Inflammatory macrophage (primary cell): ENCODE measurements around the gene GGTA1.
"Not testable (repeated sequence)": the region's sequence is repeated elsewhere in the genome, so short reads cannot be mapped to it uniquely, and the experiment has no call there.

Experiments
- DNase-seq, 2 donors: peaks; one replicate each; pipeline ENCODE4 v3.0.0-alpha.2; 2020 to 2022

The GGTA1 gene

DNA sequence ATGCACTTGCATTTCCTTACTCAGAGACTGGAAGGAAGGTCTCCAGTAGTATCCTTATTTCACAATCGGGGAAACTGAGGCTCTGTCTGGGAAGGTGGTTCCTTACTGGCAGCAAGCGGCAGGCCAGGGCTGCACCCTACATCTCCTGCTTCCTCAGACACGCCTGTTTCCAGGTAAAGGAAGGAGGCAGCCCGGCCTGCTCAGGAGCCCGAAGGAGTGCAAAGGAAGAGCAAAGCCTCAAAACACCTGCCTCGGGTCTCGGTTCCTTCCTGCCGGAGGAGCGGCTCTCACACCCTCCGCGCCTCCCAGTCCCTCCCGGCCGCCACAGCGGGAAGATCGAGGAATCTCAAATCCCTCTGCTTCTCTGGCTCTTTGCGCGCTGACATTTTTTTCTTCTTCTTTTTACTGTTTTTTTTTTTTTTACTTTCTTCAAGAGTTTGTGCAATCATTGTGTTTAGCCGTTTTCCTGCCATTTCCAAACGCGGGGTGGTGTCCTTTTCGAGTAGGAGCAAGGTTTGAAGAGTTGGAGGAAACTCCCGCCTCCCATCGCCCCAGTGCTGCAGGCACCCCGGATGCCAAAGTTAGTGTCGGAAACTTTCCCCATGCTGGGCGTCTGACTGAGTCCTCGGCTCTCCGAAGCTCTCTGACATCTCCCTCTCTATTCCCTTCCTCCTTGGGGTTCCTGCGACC is 1.0 kb downstream of the GGTA1 start:
- DNase-seq = peak; percentile 72 to 84

DNA sequence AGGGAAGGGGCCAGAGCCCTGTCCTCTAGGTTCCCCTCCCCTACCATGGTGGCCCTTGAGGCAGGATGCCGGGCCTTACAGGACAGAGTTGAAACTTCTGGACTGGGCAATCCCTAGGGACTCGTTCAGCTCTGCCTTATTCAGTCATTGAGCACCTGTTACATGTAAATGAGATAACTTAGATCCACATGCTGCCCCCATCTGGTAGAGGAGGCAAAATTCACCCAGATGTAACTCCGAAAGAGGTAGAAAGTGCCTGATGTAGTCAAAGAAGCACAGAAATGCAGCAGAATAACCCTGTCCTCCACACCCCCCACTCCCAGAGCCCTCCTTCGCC is 1.5 kb downstream of the GGTA1 start:
- peak; percentile 74 to 82 for DNase-seq

DNA sequence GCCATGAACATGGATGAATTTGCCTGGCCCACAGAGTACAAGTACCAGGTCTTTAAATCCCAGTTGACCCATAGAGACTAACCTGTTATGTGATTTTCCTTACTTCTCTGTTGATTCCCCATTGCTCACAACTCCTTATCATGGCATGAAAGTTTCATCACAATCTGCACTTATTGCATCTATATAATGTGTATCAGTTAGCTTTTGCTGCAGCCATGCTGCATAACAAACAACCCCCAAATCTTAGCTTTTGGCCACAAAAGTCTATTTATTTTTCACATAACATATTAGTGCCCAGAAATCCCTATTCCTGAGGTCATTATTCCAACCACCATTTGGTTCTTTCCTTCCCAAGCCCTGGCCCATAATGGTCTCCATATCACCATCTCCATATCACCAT is 3.7 kb downstream of the GGTA1 start:
- no peak for DNase-seq

DNA sequence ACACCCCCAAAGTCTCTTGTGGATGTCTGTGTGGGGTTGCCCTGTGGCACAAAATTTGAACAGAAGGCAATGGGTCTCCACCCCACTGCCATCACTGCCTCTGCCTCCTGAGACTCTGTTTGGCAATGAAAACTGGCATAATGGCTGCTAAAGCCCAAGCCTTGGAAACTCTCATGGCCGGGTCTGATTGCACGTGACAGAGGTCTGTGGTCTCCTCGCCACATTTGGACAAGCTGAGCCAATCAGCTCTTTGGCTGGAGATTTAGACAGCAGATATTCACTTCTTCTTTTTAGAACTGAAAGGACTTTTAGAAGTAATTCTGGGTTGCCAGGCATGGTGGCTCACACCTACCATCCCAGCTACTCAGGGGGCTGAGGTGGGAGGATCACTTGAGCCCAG is 5.5 kb downstream of the GGTA1 start:
- DNase-seq = peak; percentile 53 to 72

DNA sequence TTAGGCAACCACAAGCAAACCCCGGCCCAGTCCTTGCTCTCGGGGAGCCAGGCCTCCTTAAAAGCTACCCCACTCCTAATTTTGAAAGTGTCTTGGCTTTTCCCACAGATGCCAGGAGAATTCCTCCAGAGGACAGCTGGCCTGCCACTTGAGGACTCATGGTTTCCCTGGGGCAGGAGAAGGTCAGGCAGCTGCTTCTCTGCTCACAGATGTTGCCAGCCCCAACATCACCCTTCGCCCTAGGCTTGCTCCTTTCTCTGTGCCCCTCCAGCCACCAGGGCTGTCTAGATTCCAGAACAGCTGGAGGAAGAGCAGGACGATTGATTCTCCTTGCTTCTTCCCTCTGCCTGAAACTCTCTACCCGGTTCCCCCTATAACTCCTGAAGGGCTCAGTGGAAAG is 8.5 kb downstream of the GGTA1 start:
- no peak for DNase-seq

DNA sequence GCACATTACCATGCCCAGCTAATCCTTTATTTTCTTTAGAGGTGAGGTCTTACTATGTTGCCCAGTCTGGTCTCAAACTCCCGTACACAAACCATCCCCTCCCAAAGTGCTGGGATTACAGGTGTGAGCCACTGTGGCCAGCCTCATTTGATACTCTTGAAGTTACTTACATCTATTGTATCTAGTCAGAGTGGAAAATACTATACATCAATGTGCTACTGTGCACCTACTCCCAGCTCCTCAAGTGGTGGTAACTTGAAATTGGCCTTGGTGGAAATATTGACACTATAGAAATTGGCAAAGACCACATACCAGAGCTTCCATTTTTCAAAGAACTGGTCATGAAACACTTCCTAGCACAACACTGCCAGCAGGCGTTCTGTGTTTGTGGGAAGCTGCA is 10.3 kb downstream of the GGTA1 start:
- DNase-seq = no peak

DNA sequence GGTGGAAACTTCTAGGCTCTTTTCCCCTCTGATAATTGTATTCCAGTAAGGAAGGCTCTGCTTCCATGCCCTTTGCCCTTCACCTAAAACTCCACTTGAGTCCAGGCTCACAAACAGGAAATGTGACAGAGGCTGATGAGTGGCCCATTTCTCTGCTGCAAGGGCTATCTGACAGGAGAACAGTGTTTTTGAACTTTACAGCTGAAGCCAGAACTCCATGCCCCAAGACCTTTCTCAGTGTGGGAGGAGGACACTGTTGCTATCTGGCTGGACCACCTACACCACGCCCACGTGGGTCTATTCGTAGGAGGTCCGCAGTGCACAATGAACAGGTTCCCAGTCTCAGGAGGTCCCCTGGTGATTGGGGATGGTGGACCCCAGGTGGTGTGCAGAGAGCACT is 13.6 kb downstream of the GGTA1 start:
- peak; percentile 68 to 76 for DNase-seq

DNA sequence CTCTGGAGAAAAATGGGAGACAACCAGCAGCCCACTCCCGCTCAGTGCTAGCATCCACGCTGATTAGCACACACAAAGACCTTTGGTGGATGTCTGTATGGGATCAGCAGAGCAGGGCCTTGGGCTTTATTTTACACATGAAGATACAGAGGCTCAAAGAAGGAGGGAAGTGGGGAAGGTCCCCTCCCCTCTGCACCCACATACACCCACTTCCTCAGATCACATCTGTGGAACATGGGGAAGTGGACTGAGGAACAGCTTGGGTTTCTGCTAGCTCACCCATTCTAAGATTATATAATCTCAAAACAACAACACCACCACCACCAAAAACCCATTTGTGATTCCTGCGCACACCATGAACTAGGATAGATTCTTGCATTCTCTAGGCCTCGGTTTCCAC is 14.0 kb downstream of the GGTA1 start:
- peak; percentile 88 to 89 for DNase-seq

DNA sequence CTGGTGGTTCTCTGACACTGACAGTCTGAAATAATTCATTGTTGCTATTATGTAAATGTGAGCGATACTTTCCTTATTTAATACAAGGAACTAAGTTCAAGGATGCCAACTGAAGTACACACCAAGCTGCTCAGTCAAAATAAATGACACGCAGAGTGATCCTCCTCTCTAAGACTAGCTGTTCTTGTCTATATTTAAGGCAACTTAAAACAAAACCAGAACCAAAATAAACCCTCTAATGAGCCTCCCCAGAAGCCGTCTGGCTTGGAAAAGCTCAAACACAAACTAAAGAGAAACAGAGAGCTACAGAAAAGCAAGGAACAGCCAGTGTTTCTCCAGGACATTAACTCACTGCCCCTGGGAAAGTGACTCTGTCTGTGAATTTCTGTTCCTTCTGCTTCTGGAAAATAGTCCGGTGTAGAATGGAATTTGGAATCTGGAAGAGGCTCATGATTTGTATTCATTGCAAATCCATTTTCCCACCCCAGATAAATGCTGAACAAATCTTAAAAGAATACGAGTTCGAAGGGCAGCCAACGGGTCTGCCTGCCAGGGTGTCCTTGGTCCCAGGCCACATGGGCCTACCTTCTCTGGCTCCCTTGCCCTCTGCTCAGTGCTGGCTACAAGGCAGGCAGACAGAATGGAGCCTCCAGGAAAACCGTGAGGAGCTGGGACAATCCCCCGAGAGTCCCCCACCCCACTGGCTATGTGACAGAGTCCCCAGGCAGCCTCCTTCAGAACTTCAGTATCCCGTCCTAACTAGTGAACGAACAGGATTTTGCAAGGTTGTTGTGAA is 14.8 kb downstream of the GGTA1 start:
- no peak for DNase-seq

DNA sequence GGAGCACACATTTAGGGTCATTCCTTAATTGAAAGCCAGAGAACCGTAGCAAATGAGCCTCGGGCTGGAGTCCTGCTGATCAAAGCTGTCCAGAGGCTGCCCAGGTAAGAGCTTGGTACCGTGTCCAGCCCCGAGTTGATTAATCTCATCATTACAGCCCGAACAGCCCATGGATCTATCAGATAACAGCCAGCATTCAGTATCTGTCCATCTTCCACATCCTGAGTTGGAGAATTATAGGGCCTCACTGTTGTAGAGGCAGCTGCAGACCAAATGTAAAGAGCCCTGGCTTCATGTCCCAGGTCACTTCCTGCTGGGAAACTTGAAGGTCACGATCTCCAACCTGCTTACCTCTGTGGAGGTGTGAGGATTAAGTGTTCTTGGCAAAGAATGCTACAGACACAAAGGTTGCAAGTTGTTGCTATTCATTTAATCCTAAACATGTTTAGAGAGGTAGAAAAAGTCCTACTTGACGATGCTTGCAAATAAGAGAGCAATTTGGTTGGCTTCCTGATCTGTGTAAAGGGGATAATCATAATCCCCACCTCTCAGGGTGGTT is 16.1 kb downstream of the GGTA1 start:
- no peak for DNase-seq

DNA sequence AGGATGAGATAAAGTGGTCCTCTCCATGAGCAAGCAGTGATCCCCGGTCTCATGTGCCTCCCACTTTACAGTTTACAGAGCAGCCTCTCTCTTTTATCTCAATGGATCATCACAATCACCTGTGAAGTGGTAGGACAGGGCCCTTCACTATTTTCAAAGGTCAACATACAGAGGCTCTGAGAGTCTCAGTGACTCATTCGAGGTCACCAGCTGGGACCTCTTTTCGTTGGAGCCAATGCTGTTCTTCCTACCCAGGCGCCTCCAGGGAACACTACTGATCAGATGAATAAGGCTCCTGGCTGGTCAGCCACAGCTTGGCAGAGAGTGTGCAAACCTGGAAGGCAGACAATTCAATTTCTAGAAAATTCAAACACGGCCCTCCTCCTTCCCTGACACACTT is 16.6 kb downstream of the GGTA1 start:
- no peak for DNase-seq

DNA sequence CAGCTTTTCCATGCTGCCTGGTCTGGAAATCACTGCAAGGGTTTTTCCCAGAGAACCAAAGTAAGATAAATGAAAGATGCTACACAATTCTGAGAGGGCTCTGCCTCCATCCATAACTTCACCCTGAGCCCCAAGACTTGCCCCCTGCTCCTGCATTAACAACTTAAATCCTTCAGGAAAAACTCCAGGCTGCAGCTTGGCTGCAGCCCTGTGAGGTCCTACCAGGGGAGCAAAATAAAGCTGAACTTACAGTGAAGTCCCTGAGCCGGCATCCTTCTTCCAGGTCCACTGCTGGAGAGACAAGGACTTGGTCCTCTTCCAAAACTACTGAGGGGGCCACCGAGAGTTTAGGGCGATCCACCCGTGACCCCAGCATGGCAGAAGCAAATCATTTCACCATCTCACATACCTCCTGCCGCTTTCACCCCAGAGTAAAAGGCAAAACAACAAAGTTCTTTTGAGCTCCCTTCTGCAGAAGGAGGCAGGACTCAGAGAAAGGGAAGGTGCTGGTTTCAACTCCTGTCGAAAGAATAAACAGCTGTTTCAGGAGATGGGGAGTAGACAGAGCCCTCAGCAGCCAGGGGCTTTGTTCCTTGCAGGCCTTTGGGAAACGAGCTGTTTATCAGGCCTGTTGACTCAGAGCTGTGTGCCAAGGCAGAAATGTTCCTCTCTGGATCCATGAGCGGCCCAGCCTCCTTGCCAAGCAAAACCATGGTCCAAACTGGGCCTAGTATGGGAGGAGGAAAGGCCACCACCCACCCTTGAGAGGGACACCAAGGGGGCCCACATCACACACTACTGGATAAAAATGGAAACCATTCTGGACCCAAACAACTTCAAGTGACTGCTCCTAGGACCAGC is 20.6 kb downstream of the GGTA1 start:
- DNase-seq = no peak

DNA sequence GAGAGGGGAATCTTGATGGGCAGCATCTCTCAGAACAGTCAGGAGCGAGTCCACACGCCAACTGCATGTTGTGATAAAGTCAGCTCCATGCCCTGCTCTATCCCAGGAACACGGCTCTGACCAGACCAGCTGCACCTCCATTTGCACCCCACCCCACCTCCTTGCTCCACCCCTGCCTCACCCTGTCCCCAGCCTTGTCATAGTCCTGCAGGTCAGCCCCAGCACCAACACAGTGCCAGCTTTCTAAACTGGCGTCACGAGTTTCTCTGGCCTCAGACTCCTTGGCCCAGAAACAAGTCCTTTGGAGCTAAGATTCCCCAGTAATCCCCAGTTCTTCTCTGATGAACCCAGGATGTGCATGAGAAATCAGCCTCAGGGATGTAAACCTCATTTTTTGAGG is 23.5 kb downstream of the GGTA1 start:
- no peak for DNase-seq

DNA sequence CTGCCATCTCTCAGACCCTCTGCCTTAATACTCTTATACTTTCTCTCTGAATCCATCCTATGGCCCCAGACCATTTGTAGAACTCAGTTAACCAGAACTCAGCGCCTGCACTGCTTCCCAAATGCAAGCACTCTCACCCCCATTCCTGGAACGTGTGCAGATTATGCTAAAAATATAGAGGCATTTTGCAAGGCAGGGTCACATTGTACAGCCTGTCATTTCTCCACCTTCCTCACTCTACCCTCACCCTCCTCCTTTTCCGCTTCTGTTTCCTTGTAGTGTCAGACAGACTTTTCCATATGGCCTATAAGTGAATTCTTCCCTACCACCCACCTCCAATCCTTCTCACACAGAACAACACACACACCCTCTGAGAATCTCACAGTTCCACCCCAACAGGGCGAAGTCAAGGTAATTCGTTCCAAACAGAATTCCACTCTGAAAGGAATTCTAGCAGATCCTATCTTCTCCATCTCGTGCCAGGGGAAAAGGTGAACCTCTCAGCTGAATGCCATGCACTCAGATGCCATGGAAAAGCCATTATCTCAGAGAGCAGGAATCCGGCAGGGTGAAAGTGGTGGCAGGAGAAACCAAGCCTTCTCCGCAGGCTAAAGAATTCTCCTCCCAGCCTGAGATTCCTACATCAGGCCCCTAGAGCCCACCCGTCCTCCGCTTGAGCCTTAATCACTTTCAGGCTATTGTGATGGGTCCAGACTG is 25.3 kb downstream of the GGTA1 start:
- peak; percentile 28 to 29 for DNase-seq

DNA sequence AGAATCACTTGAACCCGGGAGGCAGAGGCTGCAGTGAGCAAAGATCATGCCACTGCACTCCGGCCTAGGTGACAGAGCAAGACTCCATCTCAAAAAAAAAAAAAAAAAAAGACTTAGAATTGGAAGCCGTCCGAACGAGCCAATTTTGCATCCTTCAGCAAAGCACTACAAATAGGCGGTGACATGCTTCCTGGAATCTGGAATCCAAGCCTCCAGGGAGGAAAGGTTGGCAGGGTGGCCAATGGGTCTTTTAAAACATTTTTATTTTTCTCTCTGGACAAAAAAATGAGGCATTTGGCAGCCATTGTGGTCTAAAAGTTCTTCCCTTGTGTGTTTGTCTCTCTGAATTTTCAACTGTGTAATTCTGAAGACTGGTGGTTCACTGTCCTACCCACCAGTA is 26.4 kb downstream of the GGTA1 start:
- no peak for DNase-seq

DNA sequence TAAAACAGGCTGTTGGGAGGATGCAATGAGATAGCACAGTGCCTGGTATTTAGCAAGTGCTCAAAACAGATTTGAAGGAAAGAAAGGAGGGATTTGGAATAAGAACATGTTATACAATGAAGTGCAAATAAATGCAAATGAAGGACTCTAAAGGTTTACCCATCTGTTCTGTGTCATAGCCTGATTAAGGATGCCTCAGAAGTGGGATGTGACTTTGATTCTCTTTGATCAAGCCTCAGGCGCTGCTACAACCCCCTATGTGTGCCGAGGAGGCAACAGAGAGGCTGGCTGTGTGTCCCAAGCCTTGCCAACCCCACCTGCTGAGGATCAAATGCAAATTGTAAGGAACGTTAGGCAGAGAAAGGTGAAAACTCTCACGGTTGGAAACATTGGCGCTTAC is 27.2 kb downstream of the GGTA1 start:
- no peak for DNase-seq

DNA sequence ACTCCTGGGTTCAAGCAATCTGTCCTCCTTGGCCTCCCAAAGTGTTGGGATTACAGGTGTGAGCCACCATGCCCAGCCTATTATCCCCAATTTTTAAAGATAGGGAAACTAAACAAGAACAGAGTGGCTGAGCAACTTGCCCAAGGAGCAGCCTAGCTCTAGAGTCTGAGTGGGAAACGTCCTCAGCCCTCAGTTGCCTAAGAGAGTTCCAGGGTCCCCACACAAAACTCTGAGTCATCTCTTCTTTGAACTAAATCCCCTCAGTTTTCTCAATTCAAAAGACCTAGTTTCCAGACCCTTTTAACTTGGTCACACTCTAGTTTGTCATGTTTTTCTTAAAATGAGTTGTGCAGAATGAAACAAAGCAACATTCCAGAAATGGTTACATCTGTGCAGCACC is 33.5 kb downstream of the GGTA1 start:
- DNase-seq = no peak

DNA sequence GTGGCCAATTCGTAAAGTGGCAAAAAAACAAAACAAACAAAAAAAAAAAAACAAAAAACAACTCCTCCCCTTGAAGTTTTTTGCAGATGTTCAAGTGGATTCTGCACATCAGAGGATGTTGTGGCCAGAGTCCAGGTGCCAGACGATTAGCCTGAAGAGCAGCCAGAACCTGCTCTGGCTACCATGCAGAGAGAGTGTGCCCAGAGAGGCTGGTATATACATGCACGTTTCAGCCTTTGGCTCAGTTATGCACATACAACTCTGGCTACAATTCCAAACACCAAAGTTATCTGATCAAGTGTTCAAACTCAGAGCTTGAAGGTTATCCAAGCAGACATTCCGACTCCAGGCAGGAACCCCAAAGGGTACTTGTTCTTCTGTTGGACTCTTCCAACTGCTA is 34.7 kb downstream of the GGTA1 start:
- no peak for DNase-seq

DNA sequence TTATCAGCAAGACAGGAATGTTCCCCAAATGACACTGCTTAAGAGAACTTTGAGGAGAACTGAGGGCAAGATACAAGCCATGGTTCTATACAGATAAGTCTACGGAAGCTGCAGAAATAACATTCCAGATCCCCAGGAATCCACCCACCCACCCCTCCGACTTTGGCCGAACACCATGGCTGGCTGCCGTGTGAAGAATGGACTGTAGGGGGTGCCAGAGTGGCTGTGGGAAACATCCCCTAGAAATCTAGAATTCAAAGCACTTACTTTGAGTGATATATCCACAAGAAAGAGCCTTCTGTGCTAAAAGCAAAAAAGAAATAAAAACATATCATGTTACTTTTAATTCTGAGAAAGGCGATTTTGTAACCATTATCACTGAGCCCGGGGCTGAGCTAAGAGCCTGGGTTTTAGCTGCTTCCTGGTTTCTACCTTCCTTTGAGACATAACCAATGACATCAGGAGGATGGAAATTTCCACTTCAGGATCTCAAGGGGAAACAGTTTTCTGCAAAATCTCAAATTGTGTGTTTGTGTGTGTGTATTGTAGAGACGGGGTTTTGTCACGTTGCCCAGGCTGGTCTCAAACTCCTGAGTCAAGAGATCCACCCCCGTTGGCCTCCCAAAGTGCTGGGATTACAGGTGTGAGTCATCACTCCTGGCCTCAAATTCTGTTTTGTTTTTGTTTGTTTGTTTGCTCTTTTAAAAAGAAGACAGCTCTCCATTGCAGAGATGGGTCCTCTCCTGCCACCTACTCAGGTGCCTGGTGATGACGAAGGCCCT is 36.4 kb downstream of the GGTA1 start:
- peak; percentile 63 to 65 for DNase-seq

DNA sequence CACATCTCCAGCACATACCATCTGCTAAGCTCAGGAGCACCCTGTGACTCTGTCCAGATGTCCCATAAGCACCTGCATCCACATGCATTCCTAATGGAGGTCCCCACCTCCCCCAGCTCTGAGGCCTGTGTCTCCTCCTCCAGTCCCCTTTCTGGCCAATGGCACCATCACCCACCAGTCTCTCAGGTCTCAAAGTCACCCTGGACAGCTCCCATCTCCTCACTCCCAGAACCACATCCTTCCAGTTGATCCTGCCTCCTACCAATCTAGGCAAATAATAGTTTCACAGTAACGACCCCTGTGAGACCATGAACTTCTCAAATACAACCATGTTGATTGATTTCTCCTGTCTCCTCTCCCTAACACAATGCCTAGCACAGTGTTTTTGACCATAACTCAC is 40.1 kb downstream of the GGTA1 start:
- no peak for DNase-seq

DNA sequence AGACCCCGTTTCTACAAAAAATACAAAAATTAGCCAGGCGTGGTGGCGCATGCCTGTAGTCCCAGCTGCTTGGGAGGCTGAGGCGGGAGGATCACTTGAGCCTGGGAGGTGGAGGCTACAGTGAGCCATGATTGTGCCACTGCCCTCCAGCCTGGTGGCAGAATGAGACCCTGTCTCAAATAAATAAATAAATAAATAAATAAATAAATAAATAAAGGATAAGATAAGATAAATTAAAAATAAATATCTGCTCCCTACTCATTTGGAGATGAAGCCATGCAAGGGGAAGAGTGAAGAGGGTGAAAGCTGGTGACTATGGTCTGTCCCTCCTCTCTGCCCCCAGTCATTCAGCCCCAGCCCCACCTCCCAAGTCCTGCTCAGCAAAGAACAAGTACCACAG is 41.2 kb downstream of the GGTA1 start:
- DNase-seq = not testable (repeated sequence)
